OCI-M1 (cell line): ENCODE measurements around the gene FFAR4.

Experiments
- DNase-seq: peaks from one replicate; lab custom pipeline; 2025; lab: John Stamatoyannopoulos, UW

The FFAR4 gene

DNA sequence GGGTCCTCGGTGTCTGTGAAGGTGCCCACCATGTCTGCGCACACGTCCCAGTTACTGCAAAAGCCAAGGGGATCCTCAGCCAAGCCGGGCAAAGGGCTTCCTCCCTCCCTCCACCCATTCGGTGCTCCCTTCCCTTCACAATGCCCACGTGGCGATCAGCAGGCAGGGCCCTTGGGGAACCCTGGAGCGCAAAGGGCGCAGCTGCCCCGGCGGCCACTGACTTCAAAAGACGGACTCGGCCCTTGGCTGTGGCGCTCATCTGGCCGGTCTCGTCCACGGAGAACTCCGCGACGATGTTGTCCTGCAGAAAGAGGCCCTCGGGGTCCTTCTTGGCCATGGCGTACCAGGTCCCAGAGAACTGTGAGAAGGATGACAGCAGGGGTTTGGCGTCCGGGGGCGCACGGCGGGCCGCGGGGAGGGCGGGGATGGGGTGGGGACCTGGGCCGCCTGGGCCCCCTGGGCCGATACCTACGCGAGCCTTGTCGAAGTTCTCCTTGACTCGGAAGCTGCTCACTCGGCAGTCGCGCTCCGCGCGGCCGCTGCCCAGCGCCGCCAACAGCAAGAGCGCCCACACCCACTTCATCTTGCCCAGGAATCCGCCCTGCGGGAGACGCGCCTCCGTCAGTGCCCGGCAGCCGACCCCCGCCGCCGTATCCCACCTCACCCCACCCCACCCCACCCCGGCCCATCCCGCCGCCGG lies 34.1 kb downstream of the FFAR4 start:
- DNase-seq: no peak

DNA sequence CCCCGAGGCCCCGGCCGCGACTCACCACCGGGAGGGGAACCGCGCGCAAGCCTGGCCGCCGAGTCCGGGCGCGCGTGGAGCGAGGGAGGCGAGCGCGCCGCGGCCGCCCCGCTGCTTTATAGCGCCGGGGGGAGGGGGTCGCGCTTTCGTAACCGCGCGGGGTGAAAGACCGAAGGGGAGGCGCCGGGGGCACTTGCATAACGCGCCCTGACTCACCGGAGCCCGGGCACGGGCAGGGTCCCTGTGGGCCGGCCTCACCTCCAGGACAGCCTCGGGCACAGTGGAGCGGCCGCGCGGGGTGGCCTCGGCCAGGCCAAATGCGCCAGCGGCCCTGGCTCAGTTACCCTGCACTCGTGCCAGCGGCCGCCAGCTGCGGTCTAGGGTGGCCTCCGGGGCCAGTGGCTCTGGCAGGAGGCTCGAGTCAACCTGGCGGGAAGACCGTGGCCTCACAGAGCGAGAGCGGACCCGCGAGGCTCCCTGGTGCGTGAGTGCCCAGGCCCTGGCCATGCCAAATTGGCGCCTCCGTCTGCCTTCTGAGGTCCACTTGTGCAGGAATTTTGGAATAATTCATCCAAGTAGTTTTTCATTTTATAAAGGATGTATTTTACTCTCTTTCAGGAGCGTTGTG lies 34.8 kb downstream of the FFAR4 start, which contains the start of gene RBP4:
RBP4 (minus strand) TSS at position 90 of the 628 bp plus-strand sequence. CDS start 207 bp downstream, outside the sequence.
- DNase-seq: no peak

DNA sequence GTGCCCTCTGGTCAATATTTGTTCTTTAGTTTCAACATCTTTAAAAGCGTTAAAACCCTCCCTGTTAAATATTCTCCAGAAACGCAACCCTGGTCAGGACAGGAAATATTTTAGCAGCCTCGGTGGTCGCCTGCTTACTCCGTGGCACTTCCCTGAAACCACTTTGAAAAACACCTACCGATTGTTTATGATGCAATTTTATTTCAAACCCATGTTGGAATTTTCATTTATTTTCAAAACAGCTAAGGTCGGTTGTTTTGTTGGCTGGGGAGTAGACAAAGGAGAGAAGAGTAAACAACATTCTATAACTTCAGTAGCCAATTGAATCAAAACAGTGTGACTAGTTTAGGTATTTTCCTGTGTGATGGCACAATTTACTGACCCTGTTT lies 35.3 kb downstream of the FFAR4 start:
- DNase-seq: no peak

DNA sequence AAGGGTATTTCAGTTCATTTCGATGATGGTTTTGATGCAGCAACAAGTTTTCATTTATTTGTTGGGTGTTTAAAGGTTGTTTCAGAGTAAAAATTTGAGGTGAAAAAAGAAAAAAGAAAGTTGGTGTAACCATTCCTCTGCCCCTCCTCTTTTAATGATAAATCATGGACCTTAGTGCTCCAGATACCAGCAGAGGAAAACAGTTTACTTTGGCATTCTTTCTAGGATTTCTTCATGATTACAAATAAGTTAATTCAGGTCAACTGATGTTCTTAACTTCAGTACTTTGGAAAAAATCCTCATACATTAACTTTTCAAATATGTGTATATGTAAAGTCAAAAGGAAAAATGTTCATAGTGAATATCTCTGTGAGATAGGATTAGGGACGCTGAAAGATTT lies 36.6 kb downstream of the FFAR4 start:
- no peak for DNase-seq

DNA sequence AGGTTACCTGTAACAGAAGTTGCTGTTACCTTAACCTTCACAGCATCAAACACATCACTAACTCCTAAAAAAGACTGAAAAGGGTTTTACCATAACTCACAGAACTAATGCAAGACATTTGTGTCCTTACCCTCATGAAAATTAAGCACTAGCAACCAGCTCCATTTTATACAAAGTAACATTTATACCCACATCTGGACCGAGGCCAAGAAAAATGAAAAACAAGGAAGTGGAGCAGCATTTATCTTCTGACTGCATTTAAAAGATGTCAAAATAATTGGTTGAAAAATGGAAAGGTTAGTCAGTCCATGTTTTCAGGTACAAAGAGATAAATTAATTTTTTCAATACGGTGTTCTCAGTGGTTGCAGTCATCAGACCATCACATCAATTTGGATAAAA lies 37.7 kb downstream of the FFAR4 start:
- peak; percentile 11 for DNase-seq

DNA sequence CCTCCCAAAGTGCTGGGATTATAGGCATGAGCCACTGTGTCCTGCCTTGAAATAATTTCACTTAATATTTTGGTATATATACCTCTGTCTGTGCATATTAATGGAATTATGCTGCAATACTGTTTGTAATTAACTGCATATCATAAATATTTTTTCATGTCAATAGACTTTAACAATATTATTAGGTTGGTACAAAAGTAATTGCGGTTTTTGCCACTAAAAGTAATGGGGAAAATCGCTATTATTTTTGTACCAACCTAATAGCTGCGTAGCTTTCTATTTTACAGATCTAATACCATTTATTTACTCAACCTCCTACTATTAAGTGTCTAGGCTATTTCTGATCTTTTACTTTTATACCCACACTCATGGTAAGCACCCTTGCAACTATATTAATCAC lies 42.0 kb downstream of the FFAR4 start:
- no peak for DNase-seq

DNA sequence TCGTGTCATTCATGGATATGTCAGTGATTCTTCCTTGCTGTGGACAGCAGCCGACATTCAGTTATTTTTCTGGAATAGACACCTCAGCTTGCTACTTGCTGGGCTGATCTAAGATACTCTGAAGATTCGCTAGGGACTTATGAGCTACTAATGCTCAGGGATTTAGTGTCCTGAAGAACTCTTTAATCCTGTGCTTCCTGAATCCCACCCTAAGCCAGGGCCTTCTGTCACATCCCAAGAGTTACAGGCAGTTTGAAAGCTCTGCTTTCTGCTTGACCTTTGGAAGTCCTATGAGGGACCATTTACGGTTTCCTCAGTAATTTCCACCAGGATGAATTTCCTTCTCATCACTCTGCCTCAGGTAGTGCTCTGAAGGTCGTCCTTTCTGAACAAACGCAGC lies 45.8 kb downstream of the FFAR4 start, which contains the start of gene PDE6C:
PDE6C (plus strand) TSS at position 227 of the 400 bp plus-strand sequence. CDS start 189 bp downstream, outside the sequence.
- DNase-seq: no peak

DNA sequence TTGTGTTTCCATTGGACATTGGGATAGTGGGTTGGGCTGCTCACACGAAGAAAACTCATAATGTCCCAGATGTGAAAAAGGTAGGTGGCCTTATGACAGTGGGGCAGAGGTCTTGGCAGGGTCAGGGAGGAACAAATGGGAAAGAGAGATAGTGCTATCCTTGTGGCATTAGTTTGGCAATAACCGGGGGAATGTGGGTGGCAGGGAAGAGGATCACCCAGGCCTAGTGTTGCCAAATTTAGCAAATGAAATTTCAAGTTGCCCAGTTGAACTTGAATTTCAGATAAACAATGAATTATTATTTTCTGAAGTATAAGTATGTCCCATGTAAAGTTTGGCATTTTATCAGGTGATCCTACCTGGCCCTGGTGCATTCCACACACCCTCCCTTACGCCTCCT lies 46.7 kb downstream of the FFAR4 start:
- DNase-seq: no peak

DNA sequence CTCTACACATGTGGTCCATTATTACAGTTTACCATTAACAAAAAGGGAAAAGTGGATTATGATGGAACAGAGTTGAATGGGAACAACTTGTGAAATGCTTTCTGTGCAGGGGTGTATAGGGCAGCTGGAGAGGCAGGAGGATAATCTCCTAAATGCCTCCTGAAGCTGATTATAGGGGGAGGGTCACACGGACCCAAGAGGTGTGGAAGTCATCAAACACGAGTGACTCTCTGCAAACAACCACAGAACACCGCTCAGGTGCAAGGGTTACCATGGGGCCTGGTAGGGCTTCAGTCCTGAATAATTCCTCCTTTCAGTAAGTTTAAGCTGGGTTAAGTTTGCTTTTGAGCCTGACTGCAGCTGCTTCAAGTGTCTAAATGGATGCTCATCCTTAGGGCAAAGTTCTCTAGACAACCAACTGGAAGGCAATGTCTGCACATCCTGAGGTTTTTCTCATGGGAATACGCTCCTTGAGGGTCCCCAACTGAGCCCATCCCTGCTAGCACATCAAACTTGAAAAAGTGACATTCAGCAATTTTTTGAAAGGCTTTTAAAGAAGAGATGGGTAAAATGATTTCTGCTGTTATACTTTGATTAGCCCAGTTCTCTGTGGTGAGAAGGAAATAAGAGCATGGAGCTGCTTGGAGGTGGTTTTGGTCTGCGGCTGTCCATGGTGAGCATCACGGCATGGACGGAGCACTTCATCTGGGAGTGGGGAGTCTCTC lies 47.8 kb downstream of the FFAR4 start:
- DNase-seq: no peak

DNA sequence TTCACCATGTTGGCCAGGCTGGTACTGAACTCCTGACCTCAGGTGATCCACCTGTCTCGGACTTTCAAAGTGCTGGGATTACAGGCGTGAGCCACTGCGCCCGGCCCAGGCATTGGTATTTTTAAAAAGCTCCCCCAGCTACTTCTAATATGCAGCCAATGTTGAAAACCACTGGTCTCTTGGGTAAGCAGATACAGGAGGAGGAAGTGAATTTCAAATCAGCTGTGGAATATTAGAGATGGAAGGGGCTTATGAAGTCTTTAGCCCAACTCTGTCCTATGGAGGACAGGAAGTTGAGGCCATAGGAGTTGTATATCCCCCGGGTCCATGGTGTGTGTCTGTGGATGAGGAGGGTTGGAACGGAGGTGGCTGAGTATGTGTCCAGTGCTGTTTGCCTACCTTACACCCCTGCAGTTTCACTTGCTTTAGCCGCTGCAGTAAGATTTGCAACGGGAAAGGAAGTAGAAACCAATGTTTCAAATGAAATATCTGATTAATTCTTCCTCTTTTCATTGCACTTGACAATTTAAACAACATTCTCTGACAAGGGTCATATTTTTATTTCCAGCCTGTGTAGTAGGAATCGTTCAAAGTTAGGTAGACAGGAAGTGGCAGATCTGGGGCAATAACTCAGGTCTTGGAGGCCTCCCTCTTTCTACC lies 49.2 kb downstream of the FFAR4 start:
- DNase-seq: no peak

DNA sequence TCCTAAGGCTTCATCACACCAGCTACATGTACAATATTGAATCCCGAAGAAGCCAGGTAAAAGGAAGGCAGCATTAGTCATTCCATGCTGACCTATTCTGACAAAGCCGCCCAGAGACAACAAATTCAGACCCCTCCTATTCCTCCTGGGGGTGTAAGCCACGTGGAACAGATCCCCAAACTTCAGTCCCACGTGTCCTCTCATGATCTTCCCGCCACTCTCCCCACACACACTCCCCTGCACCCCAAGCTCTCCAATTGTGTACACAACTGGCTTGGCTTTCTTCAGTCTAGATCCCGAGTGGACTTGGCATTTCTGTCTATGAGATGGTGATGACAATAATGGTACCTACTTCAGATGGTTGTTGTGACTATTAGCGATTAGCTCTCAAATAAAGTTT lies 54.5 kb downstream of the FFAR4 start:
- no peak for DNase-seq

DNA sequence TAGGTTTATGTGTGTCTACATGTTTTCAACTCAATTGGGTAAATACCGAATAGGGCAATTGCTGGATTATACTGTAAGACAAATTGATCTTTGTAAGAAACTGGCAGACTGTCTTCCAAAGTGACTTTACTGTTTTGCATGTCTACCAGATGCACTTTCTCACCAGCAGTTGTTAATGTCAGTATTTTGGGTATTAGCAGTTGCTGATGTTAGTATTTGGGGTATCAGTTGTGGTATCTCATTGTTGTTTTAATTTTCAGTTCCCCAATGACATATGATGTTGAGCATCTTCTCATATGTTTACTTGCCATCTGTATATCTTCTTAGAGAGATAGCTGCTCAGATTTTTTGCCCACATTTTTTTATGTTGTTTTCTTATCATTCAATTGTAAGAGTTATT lies 56.5 kb downstream of the FFAR4 start:
- DNase-seq: no peak

DNA sequence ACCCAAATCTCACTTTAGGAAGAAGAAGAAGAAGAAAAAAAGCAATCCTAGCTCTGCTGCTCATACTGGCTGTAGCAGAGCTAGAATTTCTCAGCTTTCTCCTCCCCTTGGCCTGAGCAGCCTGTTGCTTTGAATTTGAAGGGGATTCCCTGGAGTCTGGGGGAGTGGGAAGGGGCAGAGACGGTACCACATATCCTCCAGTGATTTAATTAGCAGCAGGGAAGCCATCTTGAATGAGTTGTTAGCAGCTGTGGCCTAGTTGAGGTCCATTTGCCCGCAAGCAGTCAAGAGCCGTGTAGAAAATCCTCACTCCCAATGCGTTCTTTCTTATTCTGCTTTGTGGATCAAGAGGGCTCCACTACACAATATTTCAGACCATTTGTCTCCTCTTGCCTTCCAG lies 62.4 kb downstream of the FFAR4 start:
- no peak for DNase-seq

DNA sequence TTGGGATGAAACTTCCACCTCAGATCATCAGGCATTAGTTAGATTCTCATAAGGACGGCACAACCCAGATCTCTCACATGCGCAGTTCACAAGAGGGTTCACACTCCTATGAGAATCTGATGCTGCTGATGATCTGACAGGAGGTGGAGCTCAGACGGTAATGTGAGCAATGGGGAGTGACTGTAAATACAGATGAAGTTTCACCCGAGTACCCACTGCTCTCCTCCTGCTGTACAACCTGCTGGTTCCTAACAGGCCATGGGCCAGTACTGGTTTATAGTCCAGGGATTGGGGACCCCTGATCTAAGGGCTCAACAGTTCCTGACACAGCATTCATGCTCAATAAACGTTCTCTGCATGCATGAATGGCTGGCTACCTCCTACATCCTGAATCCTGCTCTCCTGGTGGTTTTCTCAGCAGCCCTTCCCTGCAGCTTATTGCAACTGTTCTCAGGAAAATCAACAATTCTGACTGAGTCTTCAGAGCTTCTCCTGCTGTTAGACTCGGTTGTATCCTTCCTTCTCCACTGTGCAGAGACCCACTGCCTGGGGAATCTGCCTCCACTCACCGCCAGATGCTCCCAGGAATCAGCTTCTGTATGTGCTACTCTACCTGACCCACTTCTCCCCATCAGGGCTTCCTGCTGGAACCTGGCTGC lies 63.3 kb downstream of the FFAR4 start:
- no peak for DNase-seq

DNA sequence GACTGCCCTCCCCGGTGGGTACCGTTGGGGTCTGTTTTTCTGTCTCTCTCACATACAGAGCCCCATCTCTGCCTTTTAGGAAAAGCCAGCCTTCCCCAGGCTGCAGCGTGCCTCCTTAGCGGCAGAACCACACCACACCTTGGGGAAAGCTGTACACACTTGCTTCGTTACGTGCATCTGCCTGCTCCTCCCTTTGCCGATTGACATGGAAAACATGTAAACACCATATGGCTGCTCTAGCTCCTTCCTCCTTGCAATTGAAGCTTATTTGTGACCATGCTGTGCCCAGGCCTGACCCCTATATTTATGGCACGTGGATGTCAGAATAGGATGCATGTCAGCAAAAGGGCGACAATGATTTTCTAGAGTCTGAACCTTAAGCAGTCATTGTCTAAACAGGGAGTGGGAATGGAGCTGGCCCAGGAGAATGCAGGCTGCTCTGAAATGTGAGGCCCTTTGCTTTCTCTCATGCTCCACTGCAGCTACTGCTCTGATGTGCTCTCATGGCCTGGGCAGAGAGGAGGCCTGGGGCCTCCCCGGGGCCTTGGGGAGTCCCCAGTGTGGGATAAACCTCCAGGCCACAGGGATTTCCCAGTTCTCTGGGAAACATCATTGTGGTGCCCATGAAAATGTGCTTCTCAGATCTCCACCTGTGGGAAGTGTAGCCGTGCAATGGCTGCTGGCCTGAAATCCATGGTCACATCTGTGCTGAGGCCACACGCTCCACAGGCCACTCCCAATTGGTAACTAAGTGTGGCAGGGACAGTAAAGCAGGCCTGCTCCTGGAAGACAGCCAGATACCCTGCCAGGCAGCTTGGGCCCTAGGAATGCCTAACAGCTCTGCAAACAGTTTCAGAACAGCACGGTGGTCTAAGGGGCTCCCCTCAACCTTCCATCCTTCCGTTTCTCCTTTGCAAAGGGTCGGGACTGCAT lies 64.4 kb downstream of the FFAR4 start:
- DNase-seq: no peak
